ENCODE data around the gene TMEM254.
"Not testable (repeated sequence)": the region's sequence is repeated elsewhere in the genome, so short reads cannot be mapped to it uniquely, and the experiment has no call there.

Gene TMEM254

GRCh38 chr10:80050752-80051151 lies 27.7 kb upstream of the TMEM254 start:
- no peak overlapping the region for H3K4me3 ChIP-seq (ENCODE audit: low read depth, low read length)
- TF ChIP-seq, protein P1, sequence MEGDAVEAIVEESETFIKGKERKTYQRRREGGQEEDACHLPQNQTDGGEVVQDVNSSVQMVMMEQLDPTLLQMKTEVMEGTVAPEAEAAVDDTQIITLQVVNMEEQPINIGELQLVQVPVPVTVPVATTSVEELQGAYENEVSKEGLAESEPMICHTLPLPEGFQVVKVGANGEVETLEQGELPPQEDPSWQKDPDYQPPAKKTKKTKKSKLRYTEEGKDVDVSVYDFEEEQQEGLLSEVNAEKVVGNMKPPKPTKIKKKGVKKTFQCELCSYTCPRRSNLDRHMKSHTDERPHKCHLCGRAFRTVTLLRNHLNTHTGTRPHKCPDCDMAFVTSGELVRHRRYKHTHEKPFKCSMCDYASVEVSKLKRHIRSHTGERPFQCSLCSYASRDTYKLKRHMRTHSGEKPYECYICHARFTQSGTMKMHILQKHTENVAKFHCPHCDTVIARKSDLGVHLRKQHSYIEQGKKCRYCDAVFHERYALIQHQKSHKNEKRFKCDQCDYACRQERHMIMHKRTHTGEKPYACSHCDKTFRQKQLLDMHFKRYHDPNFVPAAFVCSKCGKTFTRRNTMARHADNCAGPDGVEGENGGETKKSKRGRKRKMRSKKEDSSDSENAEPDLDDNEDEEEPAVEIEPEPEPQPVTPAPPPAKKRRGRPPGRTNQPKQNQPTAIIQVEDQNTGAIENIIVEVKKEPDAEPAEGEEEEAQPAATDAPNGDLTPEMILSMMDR (IDR thresholded peaks at IDR 0.05; ENCODE audit: low read depth, low read length): no peak

DNA sequence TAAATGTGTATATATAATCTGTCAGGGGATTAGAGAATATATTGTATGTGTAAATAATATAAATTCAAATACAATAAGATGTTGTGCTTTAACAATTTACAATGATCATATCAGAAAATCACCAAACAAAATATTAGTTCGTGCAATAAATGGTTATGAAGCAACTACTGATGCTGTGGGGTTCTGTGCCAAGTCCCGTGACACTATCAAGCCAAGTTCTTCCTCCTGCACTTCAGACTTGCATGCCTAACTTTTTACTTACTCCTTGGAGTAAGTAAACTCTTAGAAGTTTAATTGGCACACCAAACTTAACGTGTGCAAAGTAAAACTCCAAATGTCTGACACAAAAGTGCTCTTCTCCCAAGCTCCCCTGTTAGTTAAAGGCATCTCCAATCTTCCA lies 26.5 kb upstream of the TMEM254 start:
- TF ChIP-seq, protein P1 (IDR thresholded peaks at IDR 0.05; ENCODE audit: low read depth, low read length): no peak
- no peak overlapping the region for H3K4me3 ChIP-seq (ENCODE audit: low read depth, low read length)

DNA sequence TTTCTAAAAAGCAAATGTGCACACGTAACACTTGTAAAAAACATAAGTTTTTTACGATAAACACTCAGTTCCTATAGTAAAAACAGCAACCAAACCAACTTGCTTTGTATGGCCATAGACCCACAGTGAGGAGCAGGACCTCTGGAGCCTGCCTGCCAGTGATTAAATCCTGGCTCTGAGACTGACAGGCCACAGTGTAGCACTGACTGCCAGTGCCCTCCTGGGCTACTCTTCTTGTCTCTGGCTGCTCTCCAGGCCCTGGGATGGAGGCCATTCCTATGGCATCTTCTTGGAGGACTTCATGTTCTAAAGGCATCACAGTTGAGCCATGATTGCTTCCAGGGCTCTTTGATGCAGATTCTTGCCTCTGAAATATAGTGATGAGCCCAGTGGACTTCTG lies 22.7 kb upstream of the TMEM254 start:
- no peak overlapping the region for H3K4me3 ChIP-seq (ENCODE audit: low read depth, low read length)
- TF ChIP-seq, protein P1 (IDR thresholded peaks at IDR 0.05; ENCODE audit: low read depth, low read length): no peak

DNA sequence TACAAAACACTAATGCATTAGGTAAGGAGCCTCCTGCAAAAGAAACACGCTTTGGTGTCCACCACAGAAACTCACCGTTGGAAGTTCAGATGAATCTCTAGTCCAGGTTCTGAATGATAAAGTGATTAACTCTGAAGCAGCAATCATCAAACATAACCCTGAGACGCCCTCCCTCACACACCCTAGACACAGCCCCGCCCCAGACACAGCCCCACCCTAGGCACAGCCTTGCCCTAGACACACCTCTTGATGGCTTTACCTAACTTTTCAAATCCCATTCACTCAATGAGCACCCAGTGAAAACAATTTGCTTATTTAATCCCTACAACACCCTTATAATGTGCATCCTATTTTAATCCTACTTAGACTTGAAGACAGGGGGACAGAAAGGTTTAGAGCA lies 21.3 kb upstream of the TMEM254 start:
- TF ChIP-seq, protein P1 (IDR thresholded peaks at IDR 0.05; ENCODE audit: low read depth, low read length): no peak
- H3K4me3 ChIP-seq (ENCODE audit: low read depth, low read length): no peak overlapping the region

- TF ChIP-seq, protein P1 (IDR thresholded peaks at IDR 0.05; ENCODE audit: low read depth, low read length): no peak
- no peak overlapping the region for H3K4me3 ChIP-seq (ENCODE audit: low read depth, low read length)
These were observed 14.2 kb upstream of the TMEM254 start for GRCh38 chr10:80064120-80064886.

DNA sequence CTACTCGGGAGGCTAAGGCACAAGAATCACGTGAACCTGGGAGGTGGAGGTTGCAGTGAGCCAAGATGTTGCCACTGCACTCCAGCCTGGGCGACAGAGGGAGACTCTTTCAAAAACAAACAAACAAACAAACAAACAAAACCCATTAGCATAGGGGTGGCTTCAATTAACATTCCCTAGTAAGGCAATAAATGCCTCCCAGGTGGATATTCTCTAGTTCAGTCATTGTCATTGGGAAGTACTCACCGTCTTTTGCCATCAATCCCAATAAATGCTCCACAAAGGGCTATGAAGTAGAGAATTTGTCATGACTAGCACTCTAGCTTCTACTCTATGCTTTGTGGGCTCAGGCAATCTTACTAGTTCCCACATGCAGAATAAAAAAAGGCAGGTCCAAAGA lies 11.7 kb upstream of the TMEM254 start:
- TF ChIP-seq, protein P1 (IDR thresholded peaks at IDR 0.05; ENCODE audit: low read depth, low read length): no peak
- no peak overlapping the region for H3K4me3 ChIP-seq (ENCODE audit: low read depth, low read length)

- not testable (repeated sequence) for H3K4me3 ChIP-seq (ENCODE audit: low read depth, low read length)
These were observed 10.6 kb upstream of the TMEM254 start for GRCh38 chr10:80067821-80068220.

DNA sequence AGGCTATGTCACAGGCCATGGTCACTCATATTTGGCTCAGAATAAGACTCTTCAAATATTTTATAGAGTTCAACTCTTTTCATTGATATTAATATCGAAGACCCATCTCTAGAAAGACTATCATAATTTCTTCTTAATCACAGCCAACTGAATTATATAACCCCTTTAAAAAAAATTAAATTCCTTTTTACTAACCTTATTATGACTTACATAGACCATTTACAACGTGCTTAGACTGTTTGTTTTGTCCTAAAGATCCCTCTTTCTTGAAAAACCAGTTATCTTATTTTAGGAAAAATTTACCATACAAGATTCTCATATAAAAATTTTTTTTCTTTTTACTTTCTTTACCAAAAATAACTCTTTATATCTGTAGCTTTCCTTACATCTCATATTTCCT lies 10.2 kb upstream of the TMEM254 start:
- no peak overlapping the region for H3K4me3 ChIP-seq (ENCODE audit: low read depth, low read length)
- TF ChIP-seq, protein P1 (IDR thresholded peaks at IDR 0.05; ENCODE audit: low read depth, low read length): no peak

Measured in WI38 (cell line).